Tibial artery (tissue), 4 donors: ENCODE results near the gene PARVG.

Experiments
- DNase-seq, 2 donors: peaks; one replicate each; pipeline ENCODE4 v3.0.0-alpha.2; 2019
- H3K27ac ChIP-seq, 2 donors: fragments of 200-600 bp; sonication (generic) in 1 of 2; 1 replicate in 1 of 2; 2 replicates in 1 of 2; pipeline ENCODE4 v1.5.1; 2018 to 2019; ENCODE audit warnings: mild to moderate bottlenecking in 1 of 2
- H3K27me3 ChIP-seq, 2 donors: fragments of 200-600 bp; sonication (generic) in 1 of 2; one replicate each; pipeline versions ENCODE4 v1.5.1 to v1.6.0; 2016 to 2019
- H3K36me3 ChIP-seq, 3 donors: fragments of 200-600 bp; sonication (generic) in 2 of 3; one replicate each; pipeline ENCODE4 v1.5.1; 2016 to 2019; ENCODE audit warnings: mild to moderate bottlenecking in 2 of 3
- H3K4me1 ChIP-seq, 4 donors: fragments of 200-600 bp; sonication (generic) in 2 of 4; 1 replicate in 3 of 4; 2 replicates in 1 of 4; pipeline ENCODE4 v1.5.1; 2016 to 2019
- H3K4me3 ChIP-seq, 2 donors: fragments of 200-600 bp; sonication (generic) in 1 of 2; 1 replicate in 1 of 2; 2 replicates in 1 of 2; pipeline ENCODE4 v1.5.1; 2018 to 2019; ENCODE audit warnings: mild to moderate bottlenecking in 2 of 2
- H3K9me3 ChIP-seq, 3 donors: fragments of 200-600 bp; sonication (generic) in 1 of 3; one replicate each; pipeline ENCODE4 v1.5.1; 2016 to 2019
- intact Hi-C: fragments of 100-400 bp; cut with DNase I; formaldehyde crosslinking; loops from one replicate; pipeline ENCODE4 v1.15.0; 2023; ENCODE audit warnings: low total_unique reads
- TF ChIP-seq, protein P1 (sequence below), 2 experiments: fragments of 200-600 bp in 1 of 2; fragments of 450-650 bp in 1 of 2; IDR thresholded peaks; one replicate each; pipeline ENCODE4 v1.5.1; 2017 to 2019; ENCODE audit warnings: antibody characterized with exemption in 2 of 2, mild to moderate bottlenecking in 1 of 2, moderate library complexity in 1 of 2

The PARVG gene

DNA sequence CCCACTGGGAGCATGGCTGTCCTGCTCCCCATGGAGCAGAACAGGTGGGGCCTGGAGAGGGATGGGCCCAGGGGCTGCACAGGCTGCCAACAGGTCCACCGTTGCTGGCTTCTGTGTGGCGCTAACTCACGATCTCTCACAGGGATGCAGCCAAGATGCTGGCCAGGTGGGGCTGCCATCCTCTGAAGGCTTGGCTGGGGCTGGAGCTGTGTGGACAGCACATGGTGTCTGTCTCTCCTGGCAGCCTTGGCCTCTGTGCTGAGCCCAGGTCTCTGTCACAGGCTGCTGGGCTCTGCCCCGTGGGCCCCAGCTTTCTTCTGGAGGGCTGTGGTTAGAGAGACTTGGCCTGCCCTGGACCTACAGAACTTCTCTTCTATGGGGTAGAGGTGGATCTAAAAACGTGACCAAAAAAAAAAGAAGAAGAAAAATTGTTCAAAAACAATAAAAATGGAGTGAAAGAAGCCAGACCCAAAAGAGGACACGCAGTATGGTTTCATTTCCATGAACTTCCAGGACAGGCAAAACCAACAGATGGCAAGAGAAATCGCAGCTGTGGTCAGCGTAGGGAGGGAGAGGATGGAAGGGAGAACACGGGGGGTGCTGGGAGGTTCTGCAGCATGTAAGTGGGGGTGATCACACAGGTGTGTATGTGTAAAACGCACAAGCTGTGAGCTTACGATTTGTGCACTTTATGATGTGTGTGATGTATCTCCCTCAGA lies 12.2 kb downstream of the PARVG start:
- Histone ChIP-seq H3K4me3 (no peak overlapping the region), H3K27me3 (peaks cover 0 to 23% of the 10 kb centered on the region in 2 donors), H3K4me1 (no peaks in the 10 kb centered on the region), H3K27ac (no peak overlapping the region), H3K9me3 (no peaks in the 10 kb centered on the region), H3K36me3 (no peaks in the 10 kb centered on the region)
- intact Hi-C loops: no loop called here
- TF ChIP-seq, protein P1, sequence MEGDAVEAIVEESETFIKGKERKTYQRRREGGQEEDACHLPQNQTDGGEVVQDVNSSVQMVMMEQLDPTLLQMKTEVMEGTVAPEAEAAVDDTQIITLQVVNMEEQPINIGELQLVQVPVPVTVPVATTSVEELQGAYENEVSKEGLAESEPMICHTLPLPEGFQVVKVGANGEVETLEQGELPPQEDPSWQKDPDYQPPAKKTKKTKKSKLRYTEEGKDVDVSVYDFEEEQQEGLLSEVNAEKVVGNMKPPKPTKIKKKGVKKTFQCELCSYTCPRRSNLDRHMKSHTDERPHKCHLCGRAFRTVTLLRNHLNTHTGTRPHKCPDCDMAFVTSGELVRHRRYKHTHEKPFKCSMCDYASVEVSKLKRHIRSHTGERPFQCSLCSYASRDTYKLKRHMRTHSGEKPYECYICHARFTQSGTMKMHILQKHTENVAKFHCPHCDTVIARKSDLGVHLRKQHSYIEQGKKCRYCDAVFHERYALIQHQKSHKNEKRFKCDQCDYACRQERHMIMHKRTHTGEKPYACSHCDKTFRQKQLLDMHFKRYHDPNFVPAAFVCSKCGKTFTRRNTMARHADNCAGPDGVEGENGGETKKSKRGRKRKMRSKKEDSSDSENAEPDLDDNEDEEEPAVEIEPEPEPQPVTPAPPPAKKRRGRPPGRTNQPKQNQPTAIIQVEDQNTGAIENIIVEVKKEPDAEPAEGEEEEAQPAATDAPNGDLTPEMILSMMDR (IDR thresholded peaks at IDR 0.05): no peak
- no peak for DNase-seq

DNA sequence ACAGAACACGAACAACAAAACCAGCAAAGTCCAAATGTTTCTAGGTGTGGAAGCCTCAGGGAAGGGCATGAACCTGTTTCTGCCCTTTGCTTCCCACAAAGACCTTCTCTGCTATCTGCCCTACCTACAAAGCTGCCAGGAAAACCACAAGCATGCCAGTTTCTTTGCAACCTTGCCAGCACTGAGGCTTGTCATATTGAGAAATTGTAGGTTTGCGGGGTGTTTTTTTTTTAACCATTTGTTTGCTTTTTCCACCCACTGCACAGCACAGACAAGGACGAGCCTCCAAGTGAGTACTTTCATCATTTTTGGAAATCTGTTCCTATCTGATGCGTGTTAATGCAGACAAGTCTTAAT lies 12.8 kb downstream of the PARVG start:
- intact Hi-C loops: no loop called here

DNA sequence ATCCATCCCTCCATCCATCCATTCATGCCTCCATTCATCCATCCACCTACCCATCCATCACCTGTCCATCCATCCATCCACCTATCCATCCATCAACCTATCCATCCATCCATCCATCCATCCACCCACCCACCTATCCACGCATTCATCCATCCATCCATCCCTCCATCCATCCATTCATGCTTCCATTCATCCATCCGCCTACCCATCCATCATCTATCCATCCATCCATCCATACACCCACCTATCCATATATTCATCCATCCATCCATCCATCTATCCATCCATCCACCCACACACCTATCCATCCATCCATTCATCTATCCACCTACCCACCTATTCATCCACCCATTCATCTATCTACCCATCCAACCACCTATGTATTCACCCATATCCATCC lies 13.8 kb downstream of the PARVG start:
- H3K4me3 ChIP-seq: no peak overlapping the region
- intact Hi-C loops: no loop called here
- no peak overlapping the region for H3K27ac ChIP-seq
- TF ChIP-seq, protein P1 (IDR thresholded peaks at IDR 0.05): no peak
- peaks cover 0 to 23% of the 10 kb centered on the region in 2 donors for H3K27me3 ChIP-seq
- H3K9me3 ChIP-seq: no peaks in the 10 kb centered on the region
- no peaks in the 10 kb centered on the region for H3K4me1 ChIP-seq
- no peak for DNase-seq
- no peaks in the 10 kb centered on the region for H3K36me3 ChIP-seq

More for the DNA sequence above, 12.8 kb downstream of the PARVG start:
- no peak overlapping the region for H3K27ac ChIP-seq
- no peaks in the 10 kb centered on the region for H3K9me3 ChIP-seq
- DNase-seq: no peak
- H3K36me3 ChIP-seq: no peaks in the 10 kb centered on the region
- H3K27me3 ChIP-seq: peaks cover 0 to 23% of the 10 kb centered on the region in 2 donors
- no peak overlapping the region for H3K4me3 ChIP-seq
- TF ChIP-seq, protein P1 (IDR thresholded peaks at IDR 0.05): no peak
- H3K4me1 ChIP-seq: no peaks in the 10 kb centered on the region

DNA sequence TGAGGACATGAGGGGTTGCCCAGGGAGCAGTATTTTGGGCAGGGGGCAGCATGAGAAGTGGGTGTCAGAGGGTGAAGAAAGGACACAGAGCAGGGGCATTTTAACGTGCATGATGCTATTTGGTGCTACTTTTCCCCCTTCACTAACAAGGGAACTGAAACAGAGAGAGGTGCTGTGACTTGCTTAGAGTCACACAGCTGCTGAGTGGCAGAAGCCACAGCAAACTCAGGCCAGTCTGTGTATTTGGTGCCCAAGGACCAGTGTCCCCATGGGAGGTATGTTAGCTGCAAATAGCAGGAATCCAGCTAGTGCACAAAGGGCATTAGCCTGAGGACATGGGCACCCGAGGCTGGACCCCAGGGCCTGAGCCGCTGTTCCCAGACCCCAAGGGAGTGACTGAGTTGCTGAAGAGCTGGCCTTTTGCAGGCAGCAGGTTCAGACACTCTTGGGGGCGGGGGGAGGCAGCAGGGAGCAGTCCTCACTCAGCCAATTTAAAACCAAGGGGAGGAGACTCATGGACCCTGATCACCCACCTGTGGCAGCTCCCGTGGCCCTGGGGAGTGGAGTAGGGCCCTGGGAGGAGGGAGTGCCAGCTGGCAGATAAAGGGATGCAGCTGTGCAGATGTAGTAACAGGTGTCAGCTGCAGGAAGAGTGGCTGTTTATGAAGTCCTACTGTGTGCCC lies 14.6 kb downstream of the PARVG start:
- H3K9me3 ChIP-seq: no peaks in the 10 kb centered on the region
- H3K4me1 ChIP-seq: no peaks in the 10 kb centered on the region
- H3K36me3 ChIP-seq: no peaks in the 10 kb centered on the region
- DNase-seq: no peak
- H3K27me3 ChIP-seq: peaks cover 0 to 31% of the 10 kb centered on the region in 2 donors
- H3K27ac ChIP-seq: no peak overlapping the region
- H3K4me3 ChIP-seq: no peak overlapping the region
- TF ChIP-seq, protein P1 (IDR thresholded peaks at IDR 0.05): no peak
- intact Hi-C loops: no loop called here

DNA sequence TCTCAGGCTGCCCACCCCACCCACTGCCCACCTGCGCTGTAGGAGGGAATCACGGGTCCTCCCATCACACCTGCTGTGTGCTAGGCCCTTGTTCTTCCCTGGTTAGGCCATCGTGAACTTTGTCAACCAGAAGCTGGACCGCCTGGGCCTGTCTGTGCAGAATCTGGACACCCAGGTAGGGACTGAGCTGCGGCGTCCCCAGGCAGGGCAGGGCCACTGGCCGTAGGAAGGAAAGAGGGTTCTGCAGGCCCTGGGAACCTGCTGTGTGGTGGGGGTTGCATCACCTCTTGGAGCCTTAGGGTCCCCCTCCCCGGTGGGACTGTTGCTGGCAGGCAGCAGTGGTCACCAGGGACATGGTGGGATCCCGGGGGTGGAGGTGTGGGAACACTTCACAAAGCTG lies 15.5 kb downstream of the PARVG start:
- Histone ChIP-seq H3K36me3 (no peaks in the 10 kb centered on the region), H3K4me3 (no peak overlapping the region), H3K4me1 (no peaks in the 10 kb centered on the region), H3K27me3 (peaks cover 0 to 40% of the 10 kb centered on the region in 2 donors), H3K27ac (no peak overlapping the region), H3K9me3 (no peaks in the 10 kb centered on the region)
- TF ChIP-seq, protein P1 (IDR thresholded peaks at IDR 0.05): no peak
- intact Hi-C loops: no loop called here
- no peak for DNase-seq
